ENCODE measurements around the gene DDX19B. TPM values are rescaled to one million over a fixed set of nuclear protein-coding genes. Genes with fewer than 3 reads are reported as not detected.
"Not testable (repeated sequence)": the region's sequence is repeated elsewhere in the genome, so short reads cannot be mapped to it uniquely, and the experiment has no call there.

The DDX19B gene
- total and polyA plus RNA-seq, 2 experiments from 2014 or later: 31.8 to 33.0 TPM

GRCh38 chr16:70349783-70350182, 50.8 kb downstream of the DDX19B start:
- 96 to 98% methylated on average over 2 of the region's 2 CpGs for WGBS, 2 experiments (ENCODE audit: low coverage in 1 of 2, low lambda C conversion rate in 2 of 2, missing lambda C conversion rate in 2 of 2)
- Histone ChIP-seq H3K9me3 (ENCODE audit: low read depth) (no peaks in the 10 kb centered on the region), H3K9ac (no peak overlapping the region), H3F3A (ENCODE audit: insufficient read depth) (peaks cover 12% of the 10 kb centered on the region), H3K36me3 (ENCODE audit: low read depth) (peaks cover 27% of the 10 kb centered on the region), H2AFZ (no peak overlapping the region), H3K4me3 (no peak overlapping the region), H3K79me2 (ENCODE audit: insufficient read depth) (peaks cover 76% of the 10 kb centered on the region), H3K4me2 (ENCODE audit: unreplicated experiment) (no peak overlapping the region), H3K9me2 (ENCODE audit: insufficient read depth) (no peaks in the 10 kb centered on the region), H3K4me1 (ENCODE audit: insufficient read depth) (peaks cover 23% of the 10 kb centered on the region), H3K27ac (no peak overlapping the region), H4K20me1 (ENCODE audit: insufficient read depth) (no peaks in the 10 kb centered on the region), H3K27me3 (replicated peaks; ENCODE audit: insufficient read depth) (no peaks in the 10 kb centered on the region)
- no peak for TF ChIP-seq EZH2 (IDR thresholded peaks at IDR 0.05; ENCODE audit: insufficient read depth, poor library complexity, severe bottlenecking)
- TF ChIP-seq EZH2phosphoT487 (IDR thresholded peaks at IDR 0.05; ENCODE audit: insufficient read depth, low read depth): no peak
- DNase-seq: no peak
- in situ Hi-C loops (cut with MboI): loop anchor here (10.0 kb wide), 1 partner anchor 295 kb away; the partner anchor contains the start of gene IL34

GRCh38 chr16:70359552-70359951, 60.6 kb downstream of the DDX19B start:
- DNase-seq: no peak
- no peak overlapping the region for H3K4me3 ChIP-seq
- 90 to 93% methylated on average over 7 of the region's 7 CpGs for WGBS, 2 experiments (ENCODE audit: low coverage in 1 of 2, low lambda C conversion rate in 2 of 2, missing lambda C conversion rate in 2 of 2)
- peaks cover 2% of the 10 kb centered on the region; the same call in 1 of the 2 replicates for H3K79me2 ChIP-seq (ENCODE audit: insufficient read depth)
- no peak overlapping the region for H3K9ac ChIP-seq
- no peak overlapping the region for H3K27ac ChIP-seq
- H2AFZ ChIP-seq: no peak overlapping the region
- in situ Hi-C loops (cut with MboI): loop anchor here (10.0 kb wide), 1 partner anchor 285 kb away; the partner anchor contains the start of gene IL34
- H3F3A ChIP-seq (ENCODE audit: insufficient read depth): no peaks in the 10 kb centered on the region
- TF ChIP-seq EZH2phosphoT487 (IDR thresholded peaks at IDR 0.05; ENCODE audit: insufficient read depth, low read depth) (no peak), EZH2 (IDR thresholded peaks at IDR 0.05; ENCODE audit: insufficient read depth, poor library complexity, severe bottlenecking) (no peak)
- H4K20me1 ChIP-seq (ENCODE audit: insufficient read depth): no peaks in the 10 kb centered on the region
- no peaks in the 10 kb centered on the region for H3K9me3 ChIP-seq (ENCODE audit: low read depth)
- H3K27me3 ChIP-seq (replicated peaks; ENCODE audit: insufficient read depth): no peaks in the 10 kb centered on the region
- peaks cover 78% of the 10 kb centered on the region for H3K36me3 ChIP-seq (ENCODE audit: low read depth)
- H3K9me2 ChIP-seq (ENCODE audit: insufficient read depth): no peaks in the 10 kb centered on the region
- H3K4me2 ChIP-seq (ENCODE audit: unreplicated experiment): no peak overlapping the region
- no peaks in the 10 kb centered on the region for H3K4me1 ChIP-seq (ENCODE audit: insufficient read depth)

DNA sequence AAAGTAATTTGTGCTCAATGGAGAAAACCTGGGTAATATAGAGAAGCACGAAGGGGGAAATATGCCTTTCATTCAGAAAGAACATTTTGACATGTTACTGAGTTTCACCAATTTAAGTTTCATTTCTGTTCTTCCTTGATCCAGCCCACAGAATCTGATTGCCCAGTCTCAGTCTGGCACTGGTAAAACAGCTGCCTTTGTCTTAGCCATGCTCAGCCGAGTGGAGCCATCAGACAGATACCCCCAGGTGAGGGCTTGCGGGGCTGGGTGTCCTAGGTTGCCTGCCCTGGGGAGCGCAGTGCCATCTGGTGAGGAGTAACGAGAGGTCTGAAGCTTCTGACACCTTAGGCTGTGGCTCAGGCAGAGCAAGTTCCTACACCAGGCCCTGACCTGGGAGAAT, 65.4 kb downstream of the DDX19B start:
- Histone ChIP-seq H3K27me3 (replicated peaks; ENCODE audit: insufficient read depth) (no peaks in the 10 kb centered on the region), H3K9ac (no peak overlapping the region), H3K9me3 (ENCODE audit: low read depth) (no peaks in the 10 kb centered on the region), H3K79me2 (ENCODE audit: insufficient read depth) (no peaks in the 10 kb centered on the region), H3F3A (ENCODE audit: insufficient read depth) (0 out of 2 replicates have a peak, but pooled peaks cover 3% of the 10 kb centered on the region), H4K20me1 (ENCODE audit: insufficient read depth) (no peaks in the 10 kb centered on the region), H3K4me3 (no peak overlapping the region), H3K36me3 (ENCODE audit: low read depth) (peaks cover 59% of the 10 kb centered on the region), H3K4me2 (ENCODE audit: unreplicated experiment) (no peak overlapping the region), H3K27ac (no peak overlapping the region), H2AFZ (no peak overlapping the region), H3K4me1 (ENCODE audit: insufficient read depth) (no peaks in the 10 kb centered on the region), H3K9me2 (ENCODE audit: insufficient read depth) (no peaks in the 10 kb centered on the region)
- TF ChIP-seq EZH2 (IDR thresholded peaks at IDR 0.05; ENCODE audit: insufficient read depth, poor library complexity, severe bottlenecking): no peak
- no peak for TF ChIP-seq EZH2phosphoT487 (IDR thresholded peaks at IDR 0.05; ENCODE audit: insufficient read depth, low read depth)
- in situ Hi-C loops (cut with MboI): no loop called here
- DNase-seq: no peak
- WGBS, 2 experiments (ENCODE audit: low coverage in 1 of 2, low lambda C conversion rate in 2 of 2, missing lambda C conversion rate in 2 of 2): 98 to 100% methylated on average over 5 of the region's 5 CpGs

- 29 to 33% methylated on average over 10 of the region's 10 CpGs for WGBS, 2 experiments (ENCODE audit: low coverage in 1 of 2, low lambda C conversion rate in 2 of 2, missing lambda C conversion rate in 2 of 2)
- in situ Hi-C loops (cut with MboI); H3K9ac ChIP-seq; H2AFZ ChIP-seq; H3K27ac ChIP-seq; H3K9me3 ChIP-seq (ENCODE audit: low read depth); H4K20me1 ChIP-seq (ENCODE audit: insufficient read depth); H3K79me2 ChIP-seq (ENCODE audit: insufficient read depth); H3K4me1 ChIP-seq (ENCODE audit: insufficient read depth); H3K4me3 ChIP-seq; H3K4me2 ChIP-seq (ENCODE audit: unreplicated experiment); H3K9me2 ChIP-seq (ENCODE audit: insufficient read depth); H3K27me3 ChIP-seq (replicated peaks; ENCODE audit: insufficient read depth): not testable (repeated sequence)
- H3F3A ChIP-seq (ENCODE audit: insufficient read depth): peaks cover 27% of the 10 kb centered on the region
- peak; percentile 56 for DNase-seq
- H3K36me3 ChIP-seq (ENCODE audit: low read depth): peaks cover 27% of the 10 kb centered on the region; the same call in 1 of the 2 replicates
Measured at GRCh38 chr16:70370145-70370544, 71.2 kb downstream of the DDX19B start.

GRCh38 chr16:70370924-70371323, 71.9 kb downstream of the DDX19B start:
- no peaks in the 10 kb centered on the region for H3K27me3 ChIP-seq (replicated peaks; ENCODE audit: insufficient read depth)
- no peaks in the 10 kb centered on the region for H3K79me2 ChIP-seq (ENCODE audit: insufficient read depth)
- in situ Hi-C loops (cut with MboI): no loop called here
- no peak overlapping the region for H2AFZ ChIP-seq
- peaks cover 34% of the 10 kb centered on the region for H3F3A ChIP-seq (ENCODE audit: insufficient read depth)
- TF ChIP-seq EZH2phosphoT487 (IDR thresholded peaks at IDR 0.05; ENCODE audit: insufficient read depth, low read depth) (no peak), EZH2 (IDR thresholded peaks at IDR 0.05; ENCODE audit: insufficient read depth, poor library complexity, severe bottlenecking) (no peak)
- H3K27ac ChIP-seq: no peak overlapping the region
- WGBS, 2 experiments (ENCODE audit: low coverage in 1 of 2, low lambda C conversion rate in 2 of 2, missing lambda C conversion rate in 2 of 2): 95 to 99% methylated on average over 10 of the region's 10 CpGs
- H3K4me1 ChIP-seq (ENCODE audit: insufficient read depth): no peaks in the 10 kb centered on the region
- DNase-seq: no peak
- no peaks in the 10 kb centered on the region for H3K9me2 ChIP-seq (ENCODE audit: insufficient read depth)
- no peaks in the 10 kb centered on the region for H4K20me1 ChIP-seq (ENCODE audit: insufficient read depth)
- H3K9me3 ChIP-seq (ENCODE audit: low read depth): no peaks in the 10 kb centered on the region
- H3K9ac ChIP-seq: no peak overlapping the region
- H3K4me3 ChIP-seq: no peak overlapping the region
- peaks cover 22% of the 10 kb centered on the region; the same call in 1 of the 2 replicates for H3K36me3 ChIP-seq (ENCODE audit: low read depth)
- H3K4me2 ChIP-seq (ENCODE audit: unreplicated experiment): no peak overlapping the region
